Measurements from ENCODE around the gene PLAAT3.
"Not testable (repeated sequence)": the region's sequence is repeated elsewhere in the genome, so short reads cannot be mapped to it uniquely, and the experiment has no call there.

The PLAAT3 gene

DNA sequence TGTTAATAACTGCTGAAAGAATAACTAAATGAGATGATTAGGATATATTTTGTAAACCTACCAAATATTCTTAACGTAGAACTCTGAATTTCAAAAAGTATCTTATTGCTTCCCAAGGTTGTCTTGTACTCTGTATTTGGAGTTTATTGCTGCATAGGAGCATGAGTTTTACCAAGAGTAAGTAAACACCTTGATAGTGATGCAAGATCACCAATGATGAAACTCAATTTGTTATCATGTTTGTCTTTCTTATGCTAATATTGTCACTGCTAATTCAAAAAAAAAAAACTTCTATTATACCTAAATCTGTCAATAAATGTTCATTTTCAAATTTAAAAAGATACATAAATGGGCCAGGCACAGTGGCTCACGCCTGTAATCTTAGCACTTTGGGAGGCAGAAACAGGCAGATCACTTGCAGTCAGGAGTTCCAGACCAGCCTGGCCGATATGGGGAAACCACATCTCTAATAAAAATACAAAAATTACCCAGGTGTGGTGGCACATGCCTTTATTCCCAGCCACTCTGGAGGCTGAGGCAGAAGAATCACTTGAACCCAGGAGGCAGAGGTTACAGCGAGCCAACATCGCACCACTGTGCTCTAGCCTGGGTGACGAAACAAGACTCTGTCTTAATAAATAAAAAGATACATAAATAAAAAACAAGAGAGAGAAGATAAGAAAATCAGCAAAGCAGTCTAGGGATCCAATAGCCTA is 27.6 kb downstream of the PLAAT3 start:
- DNase-seq (ENCODE audit: low read depth), result no peak
- H3K27me3 ChIP-seq (replicated peaks; ENCODE audit: control insufficient read depth, insufficient read depth, low read length), result no peaks in the 10 kb centered on the region
- H3K9ac ChIP-seq (ENCODE audit: low read length), result no peak overlapping the region
- peaks cover 12% of the 10 kb centered on the region for H3K4me1 ChIP-seq (ENCODE audit: control insufficient read depth, insufficient read depth, low read length)
- H3K9me3 ChIP-seq (ENCODE audit: control insufficient read depth, low read length), result peaks cover 6% of the 10 kb centered on the region
- H3K4me3 ChIP-seq (ENCODE audit: low read length), result no peak overlapping the region
- peaks cover 91% of the 10 kb centered on the region for H3K36me3 ChIP-seq (ENCODE audit: control insufficient read depth, insufficient read depth, low read length, severe bottlenecking)

DNA sequence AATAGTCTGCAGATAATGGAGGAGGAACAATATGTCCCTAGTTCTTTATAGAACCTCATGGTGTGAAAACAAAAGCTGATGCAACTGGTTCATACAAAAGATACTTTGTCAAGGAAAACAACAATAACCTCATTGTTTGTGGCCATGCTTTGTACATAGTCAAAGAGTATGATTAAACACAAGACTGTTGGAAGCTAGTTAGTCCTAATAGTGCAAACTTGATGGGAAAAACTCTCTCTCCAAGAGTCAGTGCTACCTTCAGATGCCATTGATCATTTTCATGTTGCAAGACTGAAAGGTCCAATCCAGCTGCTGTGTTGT is 30.9 kb downstream of the PLAAT3 start:
- no peak overlapping the region for H3K9ac ChIP-seq (ENCODE audit: low read length)
- H3K4me3 ChIP-seq (ENCODE audit: low read length), result no peak overlapping the region
- H3K4me1 ChIP-seq (ENCODE audit: control insufficient read depth, insufficient read depth, low read length), result peaks cover 12% of the 10 kb centered on the region
- no peak for DNase-seq (ENCODE audit: low read depth)
- peaks cover 18% of the 10 kb centered on the region for H3K9me3 ChIP-seq (ENCODE audit: control insufficient read depth, low read length)
- no peaks in the 10 kb centered on the region for H3K27me3 ChIP-seq (replicated peaks; ENCODE audit: control insufficient read depth, insufficient read depth, low read length)
- H3K36me3 ChIP-seq (ENCODE audit: control insufficient read depth, insufficient read depth, low read length, severe bottlenecking), result peaks cover 77% of the 10 kb centered on the region

DNA sequence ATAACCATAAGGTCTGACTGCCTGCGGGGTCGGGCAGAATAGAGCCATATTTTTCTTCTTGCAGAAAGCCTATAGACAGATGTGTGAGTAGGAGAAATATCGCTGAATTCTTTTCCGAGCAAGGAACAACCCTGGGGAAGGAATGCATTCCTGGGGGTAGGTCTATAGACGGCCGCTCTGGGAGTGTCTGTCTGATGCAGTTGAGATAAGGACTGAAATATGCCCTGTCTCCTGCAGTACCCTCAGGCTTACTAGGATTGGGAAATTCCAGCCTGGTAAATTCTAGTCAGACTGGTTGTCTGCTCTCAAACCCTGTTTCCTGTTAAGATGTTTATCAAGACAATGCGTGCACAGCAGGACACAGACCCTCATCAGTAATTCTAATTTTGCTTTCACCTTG is 33.0 kb downstream of the PLAAT3 start:
- not testable (repeated sequence) for H3K4me3 ChIP-seq (ENCODE audit: low read length); DNase-seq (ENCODE audit: low read depth); H3K9ac ChIP-seq (ENCODE audit: low read length); H3K27me3 ChIP-seq (replicated peaks; ENCODE audit: control insufficient read depth, insufficient read depth, low read length)
- Histone ChIP-seq H3K4me1 (ENCODE audit: control insufficient read depth, insufficient read depth, low read length) (peaks cover 17% of the 10 kb centered on the region), H3K9me3 (ENCODE audit: control insufficient read depth, low read length) (peaks cover 18% of the 10 kb centered on the region), H3K36me3 (ENCODE audit: control insufficient read depth, insufficient read depth, low read length, severe bottlenecking) (peaks cover 69% of the 10 kb centered on the region)

GRCh38 chr11:63578882-63579281 is 35.4 kb downstream of the PLAAT3 start:
- not testable (repeated sequence) for H3K4me3 ChIP-seq (ENCODE audit: low read length); H3K27me3 ChIP-seq (replicated peaks; ENCODE audit: control insufficient read depth, insufficient read depth, low read length); H3K9ac ChIP-seq (ENCODE audit: low read length); DNase-seq (ENCODE audit: low read depth)
- peaks cover 65% of the 10 kb centered on the region for H3K36me3 ChIP-seq (ENCODE audit: control insufficient read depth, insufficient read depth, low read length, severe bottlenecking)
- H3K9me3 ChIP-seq (ENCODE audit: control insufficient read depth, low read length), result peaks cover 18% of the 10 kb centered on the region
- H3K4me1 ChIP-seq (ENCODE audit: control insufficient read depth, insufficient read depth, low read length), result peaks cover 38% of the 10 kb centered on the region

- H3K27me3 ChIP-seq (replicated peaks; ENCODE audit: control insufficient read depth, insufficient read depth, low read length), result no peaks in the 10 kb centered on the region
- H3K9ac ChIP-seq (ENCODE audit: low read length), result peak overlapping the region; percentile 70
- no peak for DNase-seq (ENCODE audit: low read depth)
- peaks cover 37% of the 10 kb centered on the region for H3K36me3 ChIP-seq (ENCODE audit: control insufficient read depth, insufficient read depth, low read length, severe bottlenecking)
- H3K4me1 ChIP-seq (ENCODE audit: control insufficient read depth, insufficient read depth, low read length), result peaks cover 30% of the 10 kb centered on the region
- H3K4me3 ChIP-seq (ENCODE audit: low read length), result peak overlapping the region; percentile 60
- H3K9me3 ChIP-seq (ENCODE audit: control insufficient read depth, low read length), result peaks cover 3% of the 10 kb centered on the region
Observed at GRCh38 chr11:63574856-63575602, 39.2 kb downstream of the PLAAT3 start.

DNA sequence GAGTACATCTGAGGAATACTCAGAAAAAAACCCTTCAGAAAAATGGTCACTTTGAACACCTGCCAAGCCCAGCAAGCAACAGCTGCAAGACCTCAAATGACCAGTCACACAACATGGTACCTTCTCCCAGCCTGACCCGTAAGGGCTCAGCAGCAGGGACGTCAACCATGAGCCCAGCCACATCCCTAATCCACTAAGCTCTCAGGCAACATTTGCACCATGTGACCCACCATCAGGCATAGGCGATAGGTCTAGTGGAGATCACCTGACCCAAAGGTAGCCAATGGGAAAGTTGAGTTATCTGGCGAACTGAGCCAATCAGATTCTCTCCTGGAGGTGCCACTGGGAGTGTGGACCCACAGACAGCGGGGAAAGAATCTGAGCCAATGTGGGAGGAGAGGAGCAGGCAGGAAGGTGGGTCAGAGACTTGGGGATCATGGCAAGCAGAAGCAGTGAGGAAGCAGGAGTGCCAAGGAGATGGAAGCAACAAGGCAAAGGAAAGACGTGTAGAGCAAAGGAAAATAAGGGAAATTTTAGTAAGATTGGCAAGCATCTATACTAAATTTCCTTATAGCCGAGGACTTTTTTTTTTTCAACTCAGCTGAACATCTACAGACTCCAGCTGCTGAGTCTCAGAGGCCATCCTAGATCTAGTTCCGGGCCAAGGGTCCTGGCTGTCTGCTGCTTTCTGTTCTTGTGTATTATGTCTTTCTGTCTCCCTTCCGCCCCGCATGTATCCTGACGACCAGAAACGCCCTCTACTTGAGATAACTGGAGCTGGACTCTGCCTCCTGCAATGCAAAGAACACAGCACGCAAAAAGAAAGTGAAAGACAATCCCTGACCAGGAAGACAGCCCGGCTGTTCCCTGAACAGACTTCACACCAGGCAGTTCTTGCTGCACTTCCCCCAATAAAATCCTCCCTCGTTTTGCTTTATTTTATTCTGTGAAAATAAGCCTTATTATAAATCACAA is 40.1 kb downstream of the PLAAT3 start:
- Histone ChIP-seq H3K9ac (ENCODE audit: low read length) (peak overlapping the region; percentile 70), H3K27me3 (replicated peaks; ENCODE audit: control insufficient read depth, insufficient read depth, low read length) (no peaks in the 10 kb centered on the region), H3K4me1 (ENCODE audit: control insufficient read depth, insufficient read depth, low read length) (peaks cover 30% of the 10 kb centered on the region), H3K9me3 (ENCODE audit: control insufficient read depth, low read length) (no peaks in the 10 kb centered on the region), H3K36me3 (ENCODE audit: control insufficient read depth, insufficient read depth, low read length, severe bottlenecking) (peaks cover 33% of the 10 kb centered on the region), H3K4me3 (ENCODE audit: low read length) (peak overlapping the region; percentile 60)
- DNase-seq (ENCODE audit: low read depth), result no peak

DNA sequence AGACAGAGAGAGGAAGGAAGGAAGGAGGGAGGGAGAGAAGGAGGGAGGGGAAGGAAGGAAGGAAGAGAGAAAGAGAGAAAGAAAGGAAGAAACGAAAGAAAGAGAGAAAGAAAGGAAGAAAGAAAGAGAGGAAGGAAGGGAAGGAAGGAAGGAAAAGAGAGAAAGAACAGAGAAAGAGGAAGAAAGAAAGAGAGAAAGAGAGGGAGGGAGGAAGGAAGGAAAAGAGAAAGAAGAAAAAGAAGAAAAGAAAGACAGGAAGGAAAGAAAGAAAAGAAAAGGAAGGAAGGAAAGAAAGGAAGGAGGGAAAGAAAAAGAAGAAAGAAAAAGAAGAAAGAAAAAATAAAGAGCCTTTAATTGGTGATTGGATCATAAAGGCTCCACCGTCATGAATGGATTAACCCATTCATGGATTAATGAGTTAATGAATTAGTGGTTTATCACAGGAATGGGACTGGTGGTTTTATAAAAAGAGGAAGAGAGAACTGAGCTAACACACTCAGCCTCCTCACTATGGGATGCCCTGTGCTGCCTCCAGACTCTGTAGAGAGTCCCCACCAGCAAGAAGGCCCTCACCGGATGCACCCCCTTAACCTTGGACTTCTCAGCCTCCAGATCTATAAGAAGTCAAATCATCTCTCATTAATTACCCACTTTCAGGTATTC is 42.1 kb downstream of the PLAAT3 start:
- Histone ChIP-seq H3K9ac (ENCODE audit: low read length) (no peak overlapping the region), H3K36me3 (ENCODE audit: control insufficient read depth, insufficient read depth, low read length, severe bottlenecking) (peaks cover 29% of the 10 kb centered on the region), H3K27me3 (replicated peaks; ENCODE audit: control insufficient read depth, insufficient read depth, low read length) (no peaks in the 10 kb centered on the region), H3K4me1 (ENCODE audit: control insufficient read depth, insufficient read depth, low read length) (peaks cover 41% of the 10 kb centered on the region), H3K4me3 (ENCODE audit: low read length) (no peak overlapping the region), H3K9me3 (ENCODE audit: control insufficient read depth, low read length) (no peaks in the 10 kb centered on the region)
- no peak for DNase-seq (ENCODE audit: low read depth)

GRCh38 chr11:63569570-63569969 is 44.7 kb downstream of the PLAAT3 start:
- peaks cover 16% of the 10 kb centered on the region for H3K36me3 ChIP-seq (ENCODE audit: control insufficient read depth, insufficient read depth, low read length, severe bottlenecking)

DNA sequence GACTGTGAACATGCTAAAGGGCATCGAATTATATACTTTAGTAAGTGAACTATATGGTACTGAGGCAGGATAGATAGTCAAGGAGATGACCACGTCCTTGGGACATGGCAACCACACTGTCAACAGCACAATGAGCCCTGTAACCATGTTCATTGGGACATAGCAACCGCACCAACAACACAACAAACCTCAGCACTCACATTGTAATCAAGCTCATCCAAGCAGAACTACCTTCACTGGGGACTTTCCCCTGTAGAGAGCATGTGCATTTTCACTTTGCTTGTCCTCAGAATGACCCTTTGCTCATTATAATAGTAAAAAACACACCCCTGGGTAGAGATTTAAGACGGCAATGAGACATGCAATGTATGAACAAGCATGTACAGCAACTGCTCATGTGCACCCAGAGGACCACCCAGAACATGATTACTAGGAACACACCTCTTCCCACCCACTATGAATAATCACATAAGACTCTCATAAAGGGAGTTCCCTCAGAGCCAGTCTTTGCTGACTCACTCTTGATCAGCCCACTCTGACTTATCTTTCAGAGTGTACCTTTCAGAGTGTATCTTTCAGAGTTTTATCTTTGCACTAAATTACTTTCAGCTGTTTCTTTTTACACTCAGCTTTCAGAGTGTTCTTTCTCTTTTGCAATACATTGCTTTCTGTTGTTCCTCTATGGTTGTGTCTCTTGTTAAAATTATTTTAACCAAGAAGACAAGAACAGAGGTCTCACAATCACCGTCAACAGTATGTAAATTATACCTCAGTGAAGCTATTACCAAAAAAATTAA is 47.0 kb downstream of the PLAAT3 start:
- DNase-seq (ENCODE audit: low read depth), result peak; percentile 86
- Histone ChIP-seq H3K36me3 (ENCODE audit: control insufficient read depth, insufficient read depth, low read length, severe bottlenecking) (no peaks in the 10 kb centered on the region), H3K4me1 (ENCODE audit: control insufficient read depth, insufficient read depth, low read length) (peaks cover 14% of the 10 kb centered on the region), H3K9ac (ENCODE audit: low read length) (no peak overlapping the region), H3K9me3 (ENCODE audit: control insufficient read depth, low read length) (no peaks in the 10 kb centered on the region), H3K4me3 (ENCODE audit: low read length) (peak overlapping the region; percentile 61), H3K27me3 (replicated peaks; ENCODE audit: control insufficient read depth, insufficient read depth, low read length) (no peaks in the 10 kb centered on the region)

More at GRCh38 chr11:63569570-63569969, 44.7 kb downstream of the PLAAT3 start:
- no peak for DNase-seq (ENCODE audit: low read depth)
- no peak overlapping the region for H3K9ac ChIP-seq (ENCODE audit: low read length)
- H3K4me3 ChIP-seq (ENCODE audit: low read length), result no peak overlapping the region
- peaks cover 22% of the 10 kb centered on the region for H3K4me1 ChIP-seq (ENCODE audit: control insufficient read depth, insufficient read depth, low read length)
- H3K27me3 ChIP-seq (replicated peaks; ENCODE audit: control insufficient read depth, insufficient read depth, low read length), result no peaks in the 10 kb centered on the region
- no peaks in the 10 kb centered on the region for H3K9me3 ChIP-seq (ENCODE audit: control insufficient read depth, low read length)

GRCh38 chr11:63564784-63565350 is 49.4 kb downstream of the PLAAT3 start:
- Histone ChIP-seq H3K27me3 (replicated peaks; ENCODE audit: control insufficient read depth, insufficient read depth, low read length) (peaks cover 4% of the 10 kb centered on the region), H3K9ac (ENCODE audit: low read length) (no peak overlapping the region), H3K4me1 (ENCODE audit: control insufficient read depth, insufficient read depth, low read length) (peaks cover 19% of the 10 kb centered on the region), H3K4me3 (ENCODE audit: low read length) (no peak overlapping the region), H3K9me3 (ENCODE audit: control insufficient read depth, low read length) (no peaks in the 10 kb centered on the region), H3K36me3 (ENCODE audit: control insufficient read depth, insufficient read depth, low read length, severe bottlenecking) (no peaks in the 10 kb centered on the region)
- no peak for DNase-seq (ENCODE audit: low read depth)

All from adipocyte (in vitro differentiated cells).